CD8-positive, alpha-beta memory T cell (primary cell): ENCODE results near the gene ADGRV1. TPM values are rescaled to one million over a fixed set of nuclear protein-coding genes. Genes with fewer than 3 reads are reported as not detected.
"Not testable (repeated sequence)": the region's sequence is repeated elsewhere in the genome, so short reads cannot be mapped to it uniquely, and the experiment has no call there.

Experiments
- CTCF ChIA-PET: fragments of 350-600 bp; sonication (Branson Sonifier 250); formaldehyde crosslinking; loops from one replicate; lab custom pipeline; 2021; ENCODE audit warnings: antibody characterized with exemption; lab: Charles Lee
- POLR2A ChIA-PET: fragments of 350-600 bp; sonication (Branson Sonifier 250); formaldehyde crosslinking; loops from one replicate; lab custom pipeline; 2021; ENCODE audit warnings: antibody characterized with exemption; lab: Charles Lee
- DNase-seq, 5 donors: peaks; one replicate each; pipeline versions ENCODE4 v3.0.0 to v3.0.0-alpha.2; 2020 to 2022; ENCODE audit warnings: mixed read lengths in 1 of 5
- H3K27ac ChIP-seq: one replicate; pipeline ENCODE4 v1.7.0; 2013; ENCODE audit warnings: low read depth, mild to moderate bottlenecking, low read length, moderate library complexity
- H3K27me3 ChIP-seq: 2 replicates; pipeline ENCODE4 v1.7.0; 2013; ENCODE audit warnings: low read length, mild to moderate bottlenecking; ENCODE audit not compliant: insufficient read depth, poor library complexity, severe bottlenecking
- H3K36me3 ChIP-seq: 2 replicates; pipeline ENCODE4 v1.7.0; 2013; ENCODE audit warnings: mild to moderate bottlenecking, low read length, moderate library complexity; ENCODE audit not compliant: insufficient read depth
- H3K4me1 ChIP-seq: 2 replicates; pipeline ENCODE4 v1.7.0; 2013; ENCODE audit warnings: mild to moderate bottlenecking, low read length, moderate library complexity; ENCODE audit not compliant: insufficient read depth
- H3K4me3 ChIP-seq: 2 replicates; pipeline ENCODE4 v1.7.0; 2013; ENCODE audit warnings: mild to moderate bottlenecking, low read length
- H3K9me3 ChIP-seq: 2 replicates; pipeline ENCODE4 v1.7.0; 2013; ENCODE audit warnings: mild to moderate bottlenecking, low read length
- H3K27ac Mint-ChIP-seq, 8 donors: one replicate each; pipeline ENCODE4 v1.8.0; 2020 to 2021; ENCODE audit warnings: mixed read lengths in 8 of 8, mild to moderate bottlenecking in 6 of 8, inconsistent platforms in 3 of 8, moderate library complexity in 3 of 8
- H3K27me3 Mint-ChIP-seq, 2 donors: one replicate each; pipeline ENCODE4 v1.8.0; 2020 to 2021; ENCODE audit warnings: mixed read lengths in 2 of 2, mild to moderate bottlenecking in 1 of 2, moderate library complexity in 1 of 2
- H3K36me3 Mint-ChIP-seq, 3 donors: one replicate each; pipeline ENCODE4 v1.8.0; 2020 to 2021; ENCODE audit warnings: mixed read lengths in 3 of 3, inconsistent platforms in 1 of 3, mild to moderate bottlenecking in 1 of 3
- H3K4me1 Mint-ChIP-seq, 3 donors: one replicate each; pipeline ENCODE4 v1.8.0; 2020 to 2021; ENCODE audit warnings: mixed read lengths in 3 of 3, inconsistent platforms in 1 of 3, mild to moderate bottlenecking in 1 of 3
- H3K4me3 Mint-ChIP-seq, 7 donors: one replicate each; pipeline ENCODE4 v1.8.0; 2020 to 2021; ENCODE audit warnings: mixed read lengths in 7 of 7, mild to moderate bottlenecking in 6 of 7, moderate library complexity in 4 of 7, inconsistent platforms in 2 of 7
- H3K9me3 Mint-ChIP-seq, 5 donors: one replicate each; pipeline ENCODE4 v1.8.0; 2020 to 2022; ENCODE audit warnings: mixed read lengths in 5 of 5, mild to moderate bottlenecking in 3 of 5, moderate library complexity in 2 of 5, inconsistent platforms in 1 of 5
- polyA plus RNA-seq: library from polyadenylated mRNA; unstranded; fragments of 300-500 nt; fragmentation: Illumina TruSeq; gene quantifications from one replicate; pipeline ENCODE4 v1.2.3, GENCODE V29; 2021
- total RNA-seq, 2 experiments: library from RNA; stranded (reverse); gene quantifications; one replicate each; pipeline ENCODE4 v1.2.3, GENCODE V29; 2021

The ADGRV1 gene
- total and polyA plus RNA-seq, 3 experiments from 2014 or later = 0.33 to 0.44 TPM; not detected in 1

- H3K4me3 ChIP-seq, H3K4me1 ChIP-seq, H3K9me3 Mint-ChIP-seq, H3K4me1 Mint-ChIP-seq, H3K27me3 ChIP-seq, H3K36me3 Mint-ChIP-seq, H3K4me3 Mint-ChIP-seq, CTCF ChIA-PET, H3K36me3 ChIP-seq, POLR2A ChIA-PET, H3K27ac ChIP-seq, H3K9me3 ChIP-seq, DNase-seq, H3K27ac Mint-ChIP-seq: not testable (repeated sequence)
- H3K27me3 Mint-ChIP-seq = peaks cover 6 to 14% of the 10 kb centered on the region in 2 donors
These were observed 482.5 kb downstream of the ADGRV1 start for GRCh38 chr5:91041132-91041531.

DNA sequence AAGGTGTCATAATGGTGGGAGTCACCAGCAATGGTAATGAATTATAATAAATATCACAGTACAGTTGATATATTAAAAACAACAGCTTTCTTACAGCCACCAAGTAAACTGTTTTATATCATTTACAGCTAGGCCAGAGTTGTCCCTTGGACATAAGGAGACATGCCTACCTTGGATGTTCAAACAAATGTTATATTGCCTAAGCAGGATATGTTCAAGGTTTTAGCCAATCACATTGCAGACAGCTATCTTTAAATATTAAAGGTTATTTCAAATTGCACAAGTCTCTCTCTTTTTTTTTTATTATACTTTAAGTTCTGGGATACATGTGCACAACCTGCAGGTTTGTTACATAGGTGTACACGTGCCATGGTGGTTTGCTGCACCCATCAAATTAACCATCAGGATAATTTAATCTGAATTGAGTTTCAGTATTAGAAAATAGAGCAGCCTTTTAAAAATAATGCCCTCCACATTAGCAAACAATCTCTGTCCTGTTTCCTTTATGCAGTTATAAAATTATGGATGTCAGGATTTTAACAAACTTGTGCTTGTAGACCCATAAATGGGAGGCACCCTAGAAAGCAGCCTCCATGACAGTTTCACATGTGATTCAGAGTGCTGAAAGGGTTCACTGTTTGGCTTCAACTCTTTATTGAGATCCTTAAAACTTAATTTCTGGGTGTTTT lies 483.8 kb downstream of the ADGRV1 start:
- Histone ChIP-seq H3K36me3 (no peaks in the 10 kb centered on the region), H3K4me1 (no peaks in the 10 kb centered on the region), H3K27me3 (no peaks in the 10 kb centered on the region), H3K9me3 (no peaks in the 10 kb centered on the region), H3K4me3 (no peak overlapping the region), H3K27ac (no peak overlapping the region)
- ChIA-PET POLR2A (no interaction called here), CTCF (no interaction called here)
- no peak for DNase-seq
- Mint-ChIP-seq H3K4me1 (no peaks in the 10 kb centered on the region), H3K36me3 (no peaks in the 10 kb centered on the region), H3K27ac (no peak overlapping the region), H3K4me3 (no peak overlapping the region), H3K9me3 (no peaks in the 10 kb centered on the region), H3K27me3 (peaks cover 2 to 14% of the 10 kb centered on the region in 2 donors)

- no peaks in the 10 kb centered on the region for H3K36me3 Mint-ChIP-seq
- H3K4me1 Mint-ChIP-seq = no peaks in the 10 kb centered on the region
- H3K4me3 Mint-ChIP-seq = no peak overlapping the region
- ChIA-PET POLR2A (no interaction called here), CTCF (no interaction called here)
- Histone ChIP-seq H3K4me3 (no peak overlapping the region), H3K27me3 (no peaks in the 10 kb centered on the region), H3K27ac (no peak overlapping the region), H3K36me3 (no peaks in the 10 kb centered on the region), H3K4me1 (no peaks in the 10 kb centered on the region), H3K9me3 (no peaks in the 10 kb centered on the region)
- DNase-seq = no peak
- H3K27ac Mint-ChIP-seq = no peak overlapping the region
- H3K9me3 Mint-ChIP-seq = no peaks in the 10 kb centered on the region
- peaks cover 2 to 14% of the 10 kb centered on the region in 2 donors for H3K27me3 Mint-ChIP-seq
These were observed 484.3 kb downstream of the ADGRV1 start for GRCh38 chr5:91042936-91043255.

GRCh38 chr5:91048073-91048472 lies 489.5 kb downstream of the ADGRV1 start:
- CTCF ChIA-PET = no interaction called here

GRCh38 chr5:91049112-91049511 lies 490.5 kb downstream of the ADGRV1 start:
- no peak overlapping the region for H3K27ac Mint-ChIP-seq
- CTCF ChIA-PET = no interaction called here
- no peak for DNase-seq
- Histone ChIP-seq H3K9me3 (no peaks in the 10 kb centered on the region), H3K4me3 (no peak overlapping the region), H3K27ac (no peak overlapping the region), H3K36me3 (no peaks in the 10 kb centered on the region), H3K27me3 (no peaks in the 10 kb centered on the region), H3K4me1 (no peaks in the 10 kb centered on the region)
- no peaks in the 10 kb centered on the region for H3K9me3 Mint-ChIP-seq
- H3K4me3 Mint-ChIP-seq = no peak overlapping the region
- no peaks in the 10 kb centered on the region for H3K4me1 Mint-ChIP-seq
- no peaks in the 10 kb centered on the region for H3K36me3 Mint-ChIP-seq
- H3K27me3 Mint-ChIP-seq = peaks cover 2 to 15% of the 10 kb centered on the region in 2 donors
- POLR2A ChIA-PET = no interaction called here

More at GRCh38 chr5:91048073-91048472, 489.5 kb downstream of the ADGRV1 start:
- Histone ChIP-seq H3K27me3 (no peaks in the 10 kb centered on the region), H3K4me1 (no peaks in the 10 kb centered on the region), H3K27ac (no peak overlapping the region), H3K36me3 (no peaks in the 10 kb centered on the region), H3K9me3 (no peaks in the 10 kb centered on the region), H3K4me3 (no peak overlapping the region)
- no peak for DNase-seq
- H3K27me3 Mint-ChIP-seq = peaks cover 2 to 10% of the 10 kb centered on the region in 2 donors
- H3K27ac Mint-ChIP-seq = no peak overlapping the region
- no peaks in the 10 kb centered on the region for H3K9me3 Mint-ChIP-seq
- H3K4me3 Mint-ChIP-seq = no peak overlapping the region
- POLR2A ChIA-PET = no interaction called here
- H3K36me3 Mint-ChIP-seq = no peaks in the 10 kb centered on the region
- H3K4me1 Mint-ChIP-seq = no peaks in the 10 kb centered on the region

DNA sequence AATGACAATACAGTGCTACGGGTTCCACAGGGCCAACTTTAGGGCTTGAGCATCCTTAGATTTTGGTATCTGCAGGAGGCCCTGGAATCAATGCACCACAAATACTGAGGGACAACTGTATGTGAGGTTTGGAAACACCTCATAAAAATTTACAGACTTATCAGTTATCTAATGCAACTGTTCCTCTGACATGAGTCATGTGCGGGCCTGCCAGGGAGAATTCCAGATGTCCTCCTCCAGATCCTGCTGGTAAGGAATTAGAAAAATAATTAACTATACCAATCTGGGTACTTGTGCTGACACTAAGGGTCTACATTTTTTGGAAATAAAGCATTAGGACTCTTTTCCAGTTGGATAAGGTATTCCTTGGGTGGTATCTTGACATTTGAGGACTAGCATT lies 491.2 kb downstream of the ADGRV1 start:
- Mint-ChIP-seq H3K36me3 (no peaks in the 10 kb centered on the region), H3K27ac (no peak overlapping the region), H3K4me3 (no peak overlapping the region), H3K4me1 (no peaks in the 10 kb centered on the region), H3K9me3 (no peaks in the 10 kb centered on the region), H3K27me3 (peaks cover 2 to 20% of the 10 kb centered on the region in 2 donors)
- Histone ChIP-seq H3K27me3 (no peaks in the 10 kb centered on the region), H3K9me3 (no peaks in the 10 kb centered on the region), H3K4me1 (no peaks in the 10 kb centered on the region), H3K36me3 (no peaks in the 10 kb centered on the region), H3K4me3 (no peak overlapping the region), H3K27ac (no peak overlapping the region)
- no peak for DNase-seq
- ChIA-PET CTCF (no interaction called here), POLR2A (no interaction called here)

DNA sequence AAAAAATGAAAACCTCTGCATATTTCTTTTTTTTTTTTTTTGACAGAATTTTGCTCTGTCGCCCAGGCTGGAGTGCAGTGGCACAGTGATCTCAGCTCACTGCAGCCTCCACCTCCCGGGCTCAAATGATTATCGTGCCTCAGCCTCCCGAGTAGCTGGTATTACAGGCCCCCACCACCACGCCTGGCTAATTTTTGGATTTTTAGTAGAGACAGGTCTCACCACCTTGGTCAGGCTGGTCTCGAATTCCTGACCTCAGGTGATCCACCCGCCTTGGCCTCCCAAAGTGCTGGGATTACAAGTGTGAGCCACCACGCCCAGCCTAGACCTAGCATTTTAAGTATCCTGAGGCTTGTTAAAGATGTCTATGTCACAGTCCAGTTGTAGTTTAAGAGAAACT lies 493.8 kb downstream of the ADGRV1 start:
- CTCF ChIA-PET, H3K4me3 Mint-ChIP-seq, H3K27ac ChIP-seq, H3K27me3 ChIP-seq, DNase-seq, H3K4me3 ChIP-seq, POLR2A ChIA-PET, H3K9me3 Mint-ChIP-seq, H3K27ac Mint-ChIP-seq, H3K9me3 ChIP-seq, H3K4me1 ChIP-seq, H3K36me3 Mint-ChIP-seq, H3K36me3 ChIP-seq, H3K4me1 Mint-ChIP-seq: not testable (repeated sequence)
- H3K27me3 Mint-ChIP-seq = peaks cover 0 to 16% of the 10 kb centered on the region in 2 donors

DNA sequence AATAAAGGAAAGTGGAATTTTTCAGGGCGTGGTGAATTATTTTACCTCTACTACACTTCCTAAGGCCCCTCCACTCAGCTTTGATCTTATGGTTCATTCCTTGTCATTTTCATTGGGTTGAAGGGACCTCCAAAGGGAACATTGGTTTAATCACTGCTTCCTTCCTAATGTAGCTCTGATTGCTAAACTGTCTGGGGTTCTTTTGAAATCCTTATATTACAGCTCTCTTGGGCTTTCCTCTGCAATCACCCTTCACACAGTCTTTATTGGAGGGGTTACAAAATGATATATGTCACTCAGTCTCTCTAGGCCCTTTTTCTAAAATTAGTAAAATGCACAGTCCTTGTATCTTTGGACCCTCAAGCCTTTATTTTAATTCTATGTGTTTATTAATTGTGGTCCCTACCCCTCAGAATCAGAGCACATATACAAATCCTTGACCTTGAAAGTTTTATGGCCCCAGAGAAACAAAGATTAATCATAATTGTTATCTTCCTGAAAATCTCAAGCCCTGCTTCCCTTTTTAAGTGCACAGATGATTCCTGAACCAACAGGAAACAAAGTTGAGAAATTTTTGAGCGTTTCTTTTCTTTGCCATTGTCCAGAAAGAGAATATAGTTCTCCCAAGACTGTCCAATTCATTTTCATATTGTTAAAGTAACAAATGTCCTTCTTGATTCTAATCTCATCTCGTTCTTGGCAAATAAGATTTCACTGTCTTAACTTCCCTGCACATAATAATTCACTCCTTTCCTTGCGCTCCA lies 494.6 kb downstream of the ADGRV1 start:
- POLR2A ChIA-PET = no interaction called here
- CTCF ChIA-PET = no interaction called here
- no peaks in the 10 kb centered on the region for H3K4me1 Mint-ChIP-seq
- no peak overlapping the region for H3K27ac Mint-ChIP-seq
- H3K9me3 Mint-ChIP-seq = no peaks in the 10 kb centered on the region
- H3K27me3 ChIP-seq = no peaks in the 10 kb centered on the region
- H3K4me1 ChIP-seq = no peaks in the 10 kb centered on the region
- no peaks in the 10 kb centered on the region for H3K36me3 ChIP-seq
- H3K4me3 Mint-ChIP-seq = no peak overlapping the region
- H3K36me3 Mint-ChIP-seq = no peaks in the 10 kb centered on the region
- peaks cover 2 to 16% of the 10 kb centered on the region in 2 donors for H3K27me3 Mint-ChIP-seq
- DNase-seq = no peak
- no peaks in the 10 kb centered on the region for H3K9me3 ChIP-seq
- no peak overlapping the region for H3K27ac ChIP-seq
- H3K4me3 ChIP-seq = no peak overlapping the region
